Erythroblast (primary cell): ENCODE measurements around the gene CLIC4.

Source experiments
- GATA1 ChIP-seq: IDR thresholded peaks from 2 replicates; pipeline ENCODE4 v1.6.1; 2011; ENCODE audit warnings: low read depth, mild to moderate bottlenecking, control low read depth, low read length, moderate library complexity
- POLR2A ChIP-seq: IDR thresholded peaks from 2 replicates; pipeline ENCODE4 v1.6.1; 2011; ENCODE audit warnings: mild to moderate bottlenecking, low read length

- no peak for TF ChIP-seq POLR2A
- TF ChIP-seq GATA1 = no peak
Observed at GRCh38 chr1:24865587-24865986, 120.3 kb downstream of the CLIC4 start.
